ENCODE data around the gene RSRP1.
"Not testable (repeated sequence)": the region's sequence is repeated elsewhere in the genome, so short reads cannot be mapped to it uniquely, and the experiment has no call there.

RSRP1 gene

GRCh38 chr1:25247024-25247828 is at the start of gene RSRP1:
TSS of gene RSRP1 (minus strand) at chr1:25247454. CDS start at chr1:25246963, 491 bp downstream.
- DNase-seq: peak; percentile 100

GRCh38 chr1:25296501-25296900 is 49.2 kb upstream of the RSRP1 start:
- not testable (repeated sequence) for DNase-seq

GRCh38 chr1:25294889-25295826 is 47.9 kb upstream of the RSRP1 start:
- not testable (repeated sequence) for DNase-seq

GRCh38 chr1:25293426-25293825 is 46.2 kb upstream of the RSRP1 start:
- DNase-seq: not testable (repeated sequence)

- not testable (repeated sequence) for DNase-seq
Measured at GRCh38 chr1:25290043-25290442, 42.8 kb upstream of the RSRP1 start.

DNA sequence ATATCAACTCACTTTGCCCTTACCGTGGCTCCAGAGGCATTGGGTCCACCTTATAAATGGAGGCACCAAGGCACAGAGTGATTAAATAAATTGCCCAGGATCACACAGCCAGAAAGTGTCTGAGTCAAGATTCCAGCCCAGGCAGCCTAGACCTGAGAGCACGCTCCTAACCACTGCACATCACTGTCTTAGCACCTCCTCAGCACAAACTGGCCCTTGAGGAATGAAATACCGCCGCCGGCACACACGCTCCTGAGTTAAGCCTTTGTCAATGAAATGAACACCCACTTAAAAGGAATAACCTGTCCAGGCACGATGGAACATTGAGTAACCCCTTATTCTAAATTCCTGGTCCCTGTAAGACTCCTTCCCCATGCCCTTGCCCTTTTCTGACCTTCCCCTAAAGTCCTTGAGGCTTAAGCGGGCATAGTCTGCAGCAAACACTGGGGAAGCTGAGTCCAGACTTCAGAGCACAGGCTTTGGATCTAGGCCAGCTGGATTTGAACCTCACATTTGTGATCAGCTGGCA is 41.4 kb upstream of the RSRP1 start:
- DNase-seq: not testable (repeated sequence)

DNA sequence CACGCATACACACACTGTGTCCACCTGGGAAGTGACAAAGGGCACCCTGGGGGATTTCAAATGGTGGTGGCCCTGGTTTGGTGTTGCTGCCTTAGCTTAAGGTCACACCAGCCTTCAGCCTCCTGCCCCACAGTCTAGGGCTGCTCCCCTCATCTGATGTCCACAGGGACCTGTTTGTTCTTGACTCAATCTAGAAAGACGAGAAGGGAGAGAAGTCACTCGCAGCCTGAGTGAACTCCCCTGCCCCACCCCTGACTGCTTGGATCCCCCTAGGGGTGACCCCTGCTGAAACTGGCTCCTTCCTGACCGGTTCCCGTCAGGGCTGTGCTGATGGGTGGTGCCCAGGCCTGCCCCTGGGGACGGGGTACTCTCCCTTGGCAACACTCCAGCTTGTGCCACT is 39.9 kb upstream of the RSRP1 start:
- DNase-seq: not testable (repeated sequence)

GRCh38 chr1:25285862-25286261 is 38.6 kb upstream of the RSRP1 start:
- DNase-seq: not testable (repeated sequence)

GRCh38 chr1:25279693-25280111 is 32.4 kb upstream of the RSRP1 start:
- DNase-seq: not testable (repeated sequence)

DNA sequence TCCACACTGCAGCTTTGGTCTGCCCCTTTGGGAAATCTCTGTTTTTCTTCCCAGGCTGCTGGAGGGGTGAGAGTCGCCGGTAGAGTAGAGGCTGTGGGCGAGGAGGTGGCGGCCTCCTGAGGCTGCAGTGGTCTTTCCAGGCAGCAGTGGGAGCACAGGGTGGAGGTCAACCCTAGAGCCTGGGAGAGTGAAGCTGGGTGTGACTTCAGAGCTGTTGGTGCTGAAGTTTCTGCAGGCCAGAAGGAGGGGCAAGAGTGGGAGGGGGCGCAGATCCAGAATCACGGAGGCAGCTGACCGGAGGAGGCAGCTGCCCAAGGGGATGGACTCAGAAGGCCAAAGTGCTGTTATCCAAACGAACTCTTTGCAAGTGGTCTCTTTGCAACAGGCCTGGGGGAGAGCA is 31.5 kb upstream of the RSRP1 start:
- DNase-seq: not testable (repeated sequence)

DNA sequence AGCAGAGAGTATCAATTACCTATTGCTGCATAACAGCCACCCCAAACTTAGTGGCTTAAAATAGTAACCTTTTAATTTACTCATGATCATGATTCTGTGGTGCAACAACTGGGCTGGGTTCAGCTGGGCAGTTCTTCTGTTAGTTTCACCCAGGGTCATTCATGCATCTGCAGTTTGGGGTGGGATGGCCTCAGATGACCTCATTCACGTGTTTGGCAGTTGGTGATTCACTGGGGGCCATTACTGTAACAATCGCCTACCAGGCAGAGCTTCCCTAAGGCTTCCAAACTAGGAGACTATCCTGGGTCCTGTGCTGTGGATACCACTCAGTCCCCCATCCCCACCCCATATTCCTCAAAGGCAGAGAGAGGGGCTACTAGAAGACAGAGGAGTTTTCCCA is 31.1 kb upstream of the RSRP1 start:
- DNase-seq: not testable (repeated sequence)

- not testable (repeated sequence) for DNase-seq
Measured at GRCh38 chr1:25277295-25277694, 30.0 kb upstream of the RSRP1 start.

DNA sequence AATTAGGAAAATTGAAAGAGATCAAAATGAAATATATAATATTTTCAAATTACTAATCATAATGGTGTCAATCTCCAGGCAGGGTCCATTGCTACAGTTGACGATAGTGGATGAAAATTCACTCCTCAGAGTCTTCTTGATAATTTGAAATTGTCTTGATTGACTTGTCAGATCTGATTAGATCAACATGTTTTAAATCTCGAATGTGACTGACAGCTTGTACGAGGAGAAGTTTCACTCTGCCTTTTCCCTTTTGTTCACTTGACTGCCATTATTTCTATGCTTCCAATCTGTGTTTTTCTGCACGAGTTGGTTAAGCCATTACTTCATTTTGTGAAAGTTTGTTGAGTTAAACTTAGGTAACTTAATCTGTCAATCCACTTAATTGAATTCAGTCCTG is 28.4 kb upstream of the RSRP1 start:
- DNase-seq: not testable (repeated sequence)

- not testable (repeated sequence) for DNase-seq
Measured at GRCh38 chr1:25272238-25272637, 25.0 kb upstream of the RSRP1 start, which contains the start of gene RHD. TSS of gene RHD (plus strand) at chr1:25272509. CDS start at chr1:25272548, 39 bp downstream.

DNA sequence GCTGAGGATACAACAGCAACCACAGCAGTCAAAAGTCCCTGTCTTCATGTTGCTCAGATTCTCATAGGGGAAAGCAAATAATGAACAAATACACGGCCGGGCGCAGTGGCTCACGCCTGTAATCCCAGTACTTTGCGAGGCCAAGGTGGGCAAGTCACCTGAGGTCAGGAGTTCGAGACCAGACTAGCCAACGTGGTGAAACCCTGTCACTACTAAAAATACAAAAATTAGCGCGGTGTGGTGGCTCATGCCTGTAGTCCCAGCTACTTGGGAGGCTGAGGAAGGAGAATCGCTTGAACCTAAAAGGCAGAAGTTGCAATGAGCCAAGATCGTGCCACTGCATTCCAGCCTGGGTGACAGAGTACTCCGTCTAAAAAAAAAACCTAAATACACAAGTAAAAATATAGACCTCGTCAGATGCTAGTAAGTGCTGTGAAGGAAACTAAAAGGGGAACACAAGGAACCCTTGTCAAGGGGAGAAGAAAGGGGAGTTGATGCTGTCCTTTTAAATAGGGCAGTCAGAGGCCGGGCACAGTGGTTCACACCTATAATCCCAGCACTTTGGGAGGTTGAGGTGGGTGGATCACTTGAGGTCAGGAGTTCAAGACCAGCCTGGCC is 21.0 kb upstream of the RSRP1 start:
- peak; percentile 16 for DNase-seq

DNA sequence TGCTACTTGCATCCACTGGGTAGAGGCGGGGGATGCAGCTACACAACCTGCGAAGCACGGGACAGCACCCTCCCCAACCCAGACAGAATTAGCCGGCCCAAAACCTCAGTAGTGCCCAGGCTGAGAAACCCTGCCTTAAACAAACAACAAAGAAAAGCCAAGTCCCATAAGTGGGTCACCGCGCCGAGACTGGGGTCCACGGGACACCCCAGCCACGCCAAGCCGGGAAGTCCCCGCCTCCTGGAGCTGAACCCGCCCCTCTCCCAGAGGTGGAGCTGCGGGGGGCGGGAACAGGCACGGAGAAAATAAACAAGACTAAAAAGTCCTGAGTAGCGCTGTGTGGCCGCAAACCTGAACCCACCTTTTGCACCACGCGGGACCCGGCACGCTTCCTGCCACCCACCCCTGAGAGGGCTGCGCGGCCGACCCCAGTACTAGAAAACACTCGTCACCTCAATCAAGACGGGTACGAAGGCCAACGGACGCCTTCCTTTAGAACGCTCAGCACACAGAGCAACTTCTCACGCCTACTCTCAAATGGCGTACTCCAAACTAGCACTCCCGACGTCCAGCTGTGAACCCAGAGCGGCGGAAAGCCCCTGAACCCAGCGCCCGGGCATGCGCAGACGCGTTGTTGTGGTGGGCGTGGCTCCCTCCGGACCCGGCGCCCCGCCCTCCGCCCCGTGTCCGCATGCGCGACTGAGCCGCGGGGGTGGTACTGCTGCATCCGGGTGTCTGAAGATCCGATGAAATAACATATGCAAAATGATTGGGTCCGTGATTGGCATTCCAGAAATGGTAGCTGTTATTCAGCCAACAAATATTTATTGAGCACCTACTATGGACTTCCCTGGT is 20.3 kb upstream of the RSRP1 start:
- DNase-seq: peak; percentile 91

- peak; percentile 21 for DNase-seq
Measured at GRCh38 chr1:25266554-25267287, 19.5 kb upstream of the RSRP1 start.

DNA sequence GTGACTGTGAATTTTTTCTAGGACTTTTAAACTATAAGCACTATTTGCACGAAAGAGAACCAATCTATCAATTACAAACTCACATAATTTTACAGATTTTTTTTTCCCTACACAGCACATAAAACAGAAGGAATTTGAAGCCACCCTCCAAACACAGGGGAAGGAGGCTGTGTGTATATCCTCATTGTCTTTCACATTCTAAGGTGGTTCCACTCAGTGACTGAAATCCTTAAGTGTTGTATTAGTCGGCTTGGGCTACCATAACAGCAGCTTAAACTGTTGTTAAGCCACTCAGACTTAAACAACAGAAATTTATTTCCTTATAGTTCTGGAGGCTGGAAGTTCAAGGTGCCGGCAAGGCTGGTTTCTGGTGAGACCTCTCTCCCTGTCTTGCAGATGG is 13.1 kb upstream of the RSRP1 start:
- not testable (repeated sequence) for DNase-seq

DNA sequence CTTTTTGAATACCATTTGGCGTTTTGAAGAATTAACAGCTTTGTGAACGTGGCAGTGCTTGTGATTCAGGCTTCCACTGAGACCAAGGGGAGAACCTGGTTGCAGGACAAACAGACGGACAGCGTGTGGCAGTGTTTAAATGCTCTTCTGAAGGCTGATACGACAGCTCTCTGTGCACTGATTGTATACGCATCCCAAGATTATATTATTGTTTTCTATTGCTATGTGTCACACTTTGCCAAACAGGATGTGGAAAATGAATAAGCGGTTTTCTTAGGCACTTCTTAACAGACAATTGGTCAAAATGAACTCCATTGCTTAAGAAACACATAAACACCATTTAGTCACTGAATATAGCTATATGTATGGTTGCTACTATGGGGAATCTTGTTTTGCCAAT is 12.6 kb upstream of the RSRP1 start:
- DNase-seq: not testable (repeated sequence)

GRCh38 chr1:25257196-25257595 is 9.9 kb upstream of the RSRP1 start:
- no peak for DNase-seq

DNA sequence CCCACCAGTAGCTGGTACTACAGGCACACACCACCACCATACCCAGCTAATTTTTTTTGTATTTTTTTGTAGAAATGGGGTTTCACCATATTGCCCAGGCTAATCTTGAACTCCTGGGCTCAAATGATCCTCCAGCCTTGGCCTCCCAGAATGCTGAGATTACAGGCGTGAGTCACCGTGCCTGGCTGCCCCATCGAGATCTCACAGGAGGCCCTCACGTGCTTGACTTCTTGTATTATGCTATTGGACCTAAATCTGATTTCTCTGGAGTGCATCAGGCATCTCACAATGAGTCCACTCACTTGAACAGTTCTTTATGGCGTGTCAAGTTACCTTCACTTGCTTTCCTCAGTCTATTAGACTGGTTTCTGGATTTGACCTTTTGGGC is 9.3 kb upstream of the RSRP1 start:
- DNase-seq: no peak
